ENCODE data around the gene ELF2. TPM values are rescaled to one million over a fixed set of nuclear protein-coding genes. Genes with fewer than 3 reads are reported as not detected.
A peak's percentile ranks its signal among the peaks of the same experiment; 100 is the strongest.
"Not testable (repeated sequence)": the region's sequence is repeated elsewhere in the genome, so short reads cannot be mapped to it uniquely, and the experiment has no call there.

ELF2 gene
- polyA plus RNA-seq, 1 donor from 2014 or later = 105 TPM

DNA sequence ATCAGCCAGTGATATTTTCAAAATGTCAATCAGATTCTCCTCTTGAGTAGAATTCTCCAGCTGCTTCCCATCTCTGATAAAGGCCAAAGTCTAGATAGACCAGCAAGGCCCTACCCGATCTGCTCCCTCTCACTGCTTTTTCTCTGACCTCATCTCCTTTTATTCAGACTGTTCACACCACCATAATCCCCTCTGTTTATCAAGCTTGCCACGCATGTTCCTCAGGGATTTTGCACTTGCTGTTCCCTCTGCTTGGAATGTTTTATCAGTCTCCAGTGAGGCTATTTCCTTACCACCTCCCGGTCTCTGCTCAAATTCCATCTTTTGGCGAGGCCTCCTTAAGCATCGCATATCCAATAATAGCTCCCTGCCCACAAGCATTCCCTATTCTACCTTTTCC lies 141.4 kb downstream of the ELF2 start:
- H3F3A ChIP-seq (ENCODE audit: insufficient read depth, low read length, poor library complexity, severe bottlenecking) = no peaks in the 10 kb centered on the region
- no peak overlapping the region for H2AFZ ChIP-seq (ENCODE audit: low read depth, low read length)

GRCh38 chr4:139030614-139031235 lies 146.3 kb downstream of the ELF2 start:
- no peaks in the 10 kb centered on the region for H4K20me1 ChIP-seq (ENCODE audit: insufficient read depth)
- H3K36me3 ChIP-seq (ENCODE audit: insufficient read depth, low read length) = no peaks in the 10 kb centered on the region
- H3K9ac ChIP-seq (ENCODE audit: low read length) = no peak overlapping the region
- no peak overlapping the region for H2AFZ ChIP-seq (ENCODE audit: low read depth, low read length)
- H3K4me2 ChIP-seq (ENCODE audit: low read length) = no peak overlapping the region
- peak; percentile 76 for TF ChIP-seq SMC3 (conservative IDR thresholded peaks at IDR 0.05; ENCODE audit: poor library complexity)
- TF ChIP-seq MXI1 (conservative IDR thresholded peaks at IDR 0.05; ENCODE audit: poor library complexity, severe bottlenecking) = no peak
- TF ChIP-seq, protein P1, sequence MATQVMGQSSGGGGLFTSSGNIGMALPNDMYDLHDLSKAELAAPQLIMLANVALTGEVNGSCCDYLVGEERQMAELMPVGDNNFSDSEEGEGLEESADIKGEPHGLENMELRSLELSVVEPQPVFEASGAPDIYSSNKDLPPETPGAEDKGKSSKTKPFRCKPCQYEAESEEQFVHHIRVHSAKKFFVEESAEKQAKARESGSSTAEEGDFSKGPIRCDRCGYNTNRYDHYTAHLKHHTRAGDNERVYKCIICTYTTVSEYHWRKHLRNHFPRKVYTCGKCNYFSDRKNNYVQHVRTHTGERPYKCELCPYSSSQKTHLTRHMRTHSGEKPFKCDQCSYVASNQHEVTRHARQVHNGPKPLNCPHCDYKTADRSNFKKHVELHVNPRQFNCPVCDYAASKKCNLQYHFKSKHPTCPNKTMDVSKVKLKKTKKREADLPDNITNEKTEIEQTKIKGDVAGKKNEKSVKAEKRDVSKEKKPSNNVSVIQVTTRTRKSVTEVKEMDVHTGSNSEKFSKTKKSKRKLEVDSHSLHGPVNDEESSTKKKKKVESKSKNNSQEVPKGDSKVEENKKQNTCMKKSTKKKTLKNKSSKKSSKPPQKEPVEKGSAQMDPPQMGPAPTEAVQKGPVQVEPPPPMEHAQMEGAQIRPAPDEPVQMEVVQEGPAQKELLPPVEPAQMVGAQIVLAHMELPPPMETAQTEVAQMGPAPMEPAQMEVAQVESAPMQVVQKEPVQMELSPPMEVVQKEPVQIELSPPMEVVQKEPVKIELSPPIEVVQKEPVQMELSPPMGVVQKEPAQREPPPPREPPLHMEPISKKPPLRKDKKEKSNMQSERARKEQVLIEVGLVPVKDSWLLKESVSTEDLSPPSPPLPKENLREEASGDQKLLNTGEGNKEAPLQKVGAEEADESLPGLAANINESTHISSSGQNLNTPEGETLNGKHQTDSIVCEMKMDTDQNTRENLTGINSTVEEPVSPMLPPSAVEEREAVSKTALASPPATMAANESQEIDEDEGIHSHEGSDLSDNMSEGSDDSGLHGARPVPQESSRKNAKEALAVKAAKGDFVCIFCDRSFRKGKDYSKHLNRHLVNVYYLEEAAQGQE (IDR thresholded peaks at IDR 0.05; ENCODE audit: borderline replicate concordance) = no peak
- TF ChIP-seq, protein P2, sequence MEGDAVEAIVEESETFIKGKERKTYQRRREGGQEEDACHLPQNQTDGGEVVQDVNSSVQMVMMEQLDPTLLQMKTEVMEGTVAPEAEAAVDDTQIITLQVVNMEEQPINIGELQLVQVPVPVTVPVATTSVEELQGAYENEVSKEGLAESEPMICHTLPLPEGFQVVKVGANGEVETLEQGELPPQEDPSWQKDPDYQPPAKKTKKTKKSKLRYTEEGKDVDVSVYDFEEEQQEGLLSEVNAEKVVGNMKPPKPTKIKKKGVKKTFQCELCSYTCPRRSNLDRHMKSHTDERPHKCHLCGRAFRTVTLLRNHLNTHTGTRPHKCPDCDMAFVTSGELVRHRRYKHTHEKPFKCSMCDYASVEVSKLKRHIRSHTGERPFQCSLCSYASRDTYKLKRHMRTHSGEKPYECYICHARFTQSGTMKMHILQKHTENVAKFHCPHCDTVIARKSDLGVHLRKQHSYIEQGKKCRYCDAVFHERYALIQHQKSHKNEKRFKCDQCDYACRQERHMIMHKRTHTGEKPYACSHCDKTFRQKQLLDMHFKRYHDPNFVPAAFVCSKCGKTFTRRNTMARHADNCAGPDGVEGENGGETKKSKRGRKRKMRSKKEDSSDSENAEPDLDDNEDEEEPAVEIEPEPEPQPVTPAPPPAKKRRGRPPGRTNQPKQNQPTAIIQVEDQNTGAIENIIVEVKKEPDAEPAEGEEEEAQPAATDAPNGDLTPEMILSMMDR (IDR thresholded peaks at IDR 0.05; ENCODE audit: poor library complexity, severe bottlenecking) = peak; percentile 86
- peak; percentile 88 for TF ChIP-seq RAD21 (conservative IDR thresholded peaks at IDR 0.05)
- H3K4me3 ChIP-seq (ENCODE audit: low read length) = no peak overlapping the region
- no peaks in the 10 kb centered on the region for H3K27me3 ChIP-seq (ENCODE audit: insufficient read depth, low read depth, low read length)
- H3F3A ChIP-seq (ENCODE audit: insufficient read depth, low read length, poor library complexity, severe bottlenecking) = no peaks in the 10 kb centered on the region
- no peak overlapping the region for H3K27ac ChIP-seq (ENCODE audit: low read length)
- H3K9me2 ChIP-seq (ENCODE audit: insufficient read depth, low read length) = no peaks in the 10 kb centered on the region
- H3K79me2 ChIP-seq (replicated peaks; ENCODE audit: insufficient read depth, low read length) = peaks cover 16% of the 10 kb centered on the region
- H3K9me3 ChIP-seq (ENCODE audit: low read length) = no peaks in the 10 kb centered on the region

More for the DNA sequence above, 141.4 kb downstream of the ELF2 start:
- peaks cover 8% of the 10 kb centered on the region for H3K79me2 ChIP-seq (replicated peaks; ENCODE audit: insufficient read depth, low read length)
- H3K9me2 ChIP-seq (ENCODE audit: insufficient read depth, low read length) = no peaks in the 10 kb centered on the region
- H3K36me3 ChIP-seq (ENCODE audit: insufficient read depth, low read length) = no peaks in the 10 kb centered on the region
- no peak overlapping the region for H3K9ac ChIP-seq (ENCODE audit: low read length)
- no peak for TF ChIP-seq MXI1 (conservative IDR thresholded peaks at IDR 0.05; ENCODE audit: poor library complexity, severe bottlenecking)
- no peak for TF ChIP-seq POLR2AphosphoS5 (IDR thresholded peaks at IDR 0.05)
- TF ChIP-seq EZH2 (IDR thresholded peaks at IDR 0.05; ENCODE audit: borderline replicate concordance, insufficient read depth, low read length, poor library complexity, severe bottlenecking) = no peak
- TF ChIP-seq EP300 (conservative IDR thresholded peaks at IDR 0.05; ENCODE audit: poor library complexity, severe bottlenecking) = no peak
- TF ChIP-seq, protein P1 (IDR thresholded peaks at IDR 0.05; ENCODE audit: borderline replicate concordance) = no peak
- TF ChIP-seq, protein P2 (IDR thresholded peaks at IDR 0.05; ENCODE audit: poor library complexity, severe bottlenecking) = no peak
- no peak for TF ChIP-seq SMC3 (conservative IDR thresholded peaks at IDR 0.05; ENCODE audit: poor library complexity)
- TF ChIP-seq RAD21 (conservative IDR thresholded peaks at IDR 0.05) = no peak
- no peak for TF ChIP-seq TAF1 (IDR thresholded peaks at IDR 0.05; ENCODE audit: low read depth)
- H4K20me1 ChIP-seq (ENCODE audit: insufficient read depth) = no peaks in the 10 kb centered on the region
- H3K4me2 ChIP-seq (ENCODE audit: low read length) = no peak overlapping the region
- H3K4me3 ChIP-seq (ENCODE audit: low read length) = no peak overlapping the region
- no peaks in the 10 kb centered on the region for H3K27me3 ChIP-seq (ENCODE audit: insufficient read depth, low read depth, low read length)
- H3K9me3 ChIP-seq (ENCODE audit: low read length) = no peaks in the 10 kb centered on the region
- no peak overlapping the region for H3K27ac ChIP-seq (ENCODE audit: low read length)

GRCh38 chr4:139029866-139030363 lies 147.1 kb downstream of the ELF2 start:
- H3K9ac ChIP-seq (ENCODE audit: low read length); H4K20me1 ChIP-seq (ENCODE audit: insufficient read depth); H2AFZ ChIP-seq (ENCODE audit: low read depth, low read length); H3K36me3 ChIP-seq (ENCODE audit: insufficient read depth, low read length); H3K27me3 ChIP-seq (ENCODE audit: insufficient read depth, low read depth, low read length); H3K27ac ChIP-seq (ENCODE audit: low read length); H3K4me3 ChIP-seq (ENCODE audit: low read length); H3K9me2 ChIP-seq (ENCODE audit: insufficient read depth, low read length); H3K4me2 ChIP-seq (ENCODE audit: low read length); H3K9me3 ChIP-seq (ENCODE audit: low read length); H3F3A ChIP-seq (ENCODE audit: insufficient read depth, low read length, poor library complexity, severe bottlenecking): not testable (repeated sequence)
- H3K79me2 ChIP-seq (replicated peaks; ENCODE audit: insufficient read depth, low read length) = peaks cover 13% of the 10 kb centered on the region

Measured in neural cell (in vitro differentiated cells).